Spleen (tissue), 7 donors: ENCODE measurements around the gene PTP4A2.

Experiments
- CTCF ChIP-seq, 11 experiments: fragments of 200-600 bp in 7 of 11; fragments of 450-650 bp in 4 of 11; sonication (generic) in 4 of 11; IDR thresholded peaks in 8 of 11; conservative IDR thresholded peaks in 3 of 11; 1 replicate in 7 of 11; 2 replicates in 4 of 11; pipeline versions ENCODE4 v1.4.0 to v1.8.0; 2016 to 2021; ENCODE audit warnings: antibody characterized with exemption in 11 of 11, inconsistent platforms in 4 of 11, mild to moderate bottlenecking in 1 of 11
- POLR2A ChIP-seq, 3 donors: fragments of 450-650 bp; IDR thresholded peaks; one replicate each; pipeline ENCODE4 v1.5.1; 2017; ENCODE audit warnings: antibody characterized with exemption in 3 of 3, mild to moderate bottlenecking in 1 of 3
- POLR2AphosphoS5 ChIP-seq, 3 donors: sonication (generic); formaldehyde crosslinking; IDR thresholded peaks; one replicate each; pipeline ENCODE4 v1.5.1; 2017; ENCODE audit warnings: antibody characterized with exemption in 3 of 3
- donor health status: DM: no; HTN: no; CAD: no; lungs with moderate emphysema.
- donor health status: DM: no; HTN: no; CAD: no.
- donor health status: DM: no; HTN: no; CAD: no.

- no peak for TF ChIP-seq CTCF (IDR thresholded peaks at IDR 0.05 in 8 of 11, conservative IDR thresholded peaks at IDR 0.05 in 3 of 11)
- TF ChIP-seq POLR2A (IDR thresholded peaks at IDR 0.05), result no peak
- TF ChIP-seq POLR2AphosphoS5 (IDR thresholded peaks at IDR 0.05), result no peak
These were observed 76.1 kb downstream of the PTP4A2 start for GRCh38 chr1:31862071-31862470.
